HCT116 (cell line): ENCODE data around the gene BDH1. TPM values are rescaled to one million over a fixed set of nuclear protein-coding genes. Genes with fewer than 3 reads are reported as not detected.
"Not testable (repeated sequence)": the region's sequence is repeated elsewhere in the genome, so short reads cannot be mapped to it uniquely, and the experiment has no call there.

Experiments
- ATAC-seq: fragments of 200-7000 bp; cut with Tn5 transposase; 2 replicates; pipeline ENCODE4 v1.9.1; 2020; ENCODE audit warnings: mild to moderate bottlenecking, moderate library complexity
- BruUV-seq: library from RNA; stranded (reverse); fragments of 400-500 nt; replicated peaks from 2 replicates; lab custom pipeline; 2021; lab: Mats Ljungman, UMichigan
- CTCF ChIA-PET: fragments of 300-600 bp; sonication (Branson Sonifier 250); formaldehyde crosslinking; loops from one replicate; lab custom pipeline; 2021; ENCODE audit warnings: antibody characterized with exemption; lab: Charles Lee
- POLR2A ChIA-PET: fragments of 300-600, 350-600 bp; sonication (Branson Sonifier 250); formaldehyde crosslinking; loops from one replicate; lab custom pipeline; 2021; ENCODE audit warnings: antibody characterized with exemption; lab: Charles Lee
- RAD21 ChIA-PET, 2 experiments: fragments of 300-600 bp; sonication (Branson Sonifier 250); formaldehyde crosslinking; loops; one replicate each; lab custom pipeline; 2023; ENCODE audit warnings: low total read pairs in 2 of 2; ENCODE audit not compliant: uncharacterized antibody in 2 of 2, unreplicated experiment in 2 of 2, low non-redundant PET in 1 of 2; lab: Charles Lee
- DNase-seq: peaks from one replicate; pipeline ENCODE4 v3.0.0-alpha.2; 2010; ENCODE audit warnings: low read depth, low spot score
- H2AFZ ChIP-seq: fragments of 200-600 bp; shearing (Covaris generic), sonication (generic); 2 replicates; pipeline ENCODE4 v1.6.1; 2017; ENCODE audit warnings: low read depth, mixed run types, mixed read lengths, antibody characterized with exemption, low read length; ENCODE audit not compliant: poor library complexity, severe bottlenecking
- H3K27ac ChIP-seq: 2 replicates; pipeline ENCODE4 v1.5.1; 2012; ENCODE audit warnings: low read depth, low read length
- H3K27me3 ChIP-seq: fragments of 200-600 bp; sonication (generic); 2 replicates; pipeline ENCODE4 v1.6.1; 2016; ENCODE audit warnings: mixed run types, low read length, mixed read lengths; ENCODE audit not compliant: insufficient read depth
- H3K36me3 ChIP-seq, 2 experiments: fragments of 200-500 bp in 1 of 2; fragments of 200-600 bp in 1 of 2; sonication (Bioruptor generic) in 1 of 2; sonication (generic) in 1 of 2; 2 replicates each; pipeline versions ENCODE4 v1.5.1 to v1.6.1; 2014 to 2016; ENCODE audit warnings: low read length in 2 of 2, inconsistent platforms in 1 of 2, mixed read lengths in 1 of 2, mixed run types in 1 of 2; ENCODE audit not compliant: insufficient read depth in 2 of 2, control insufficient read depth in 1 of 2
- H3K4me1 ChIP-seq, 2 experiments: fragments of 200-600 bp in 1 of 2; sonication (generic) in 1 of 2; 2 replicates each; pipeline versions ENCODE4 v1.5.1 to v1.6.1; 2012 to 2017; ENCODE audit warnings: low read length in 2 of 2, inconsistent platforms in 1 of 2, mild to moderate bottlenecking in 1 of 2, mixed read lengths in 1 of 2, mixed run types in 1 of 2, moderate library complexity in 1 of 2; ENCODE audit not compliant: insufficient read depth in 2 of 2, control insufficient read depth in 1 of 2
- H3K4me2 ChIP-seq: fragments of 200-600 bp; sonication (generic); 2 replicates; pipeline ENCODE4 v1.6.1; 2017; ENCODE audit warnings: mixed run types, low read length, mixed read lengths
- H3K4me3 ChIP-seq, 2 experiments: fragments of 200-600 bp in 1 of 2; sonication (generic) in 1 of 2; replicated peaks in 1 of 2; 2 replicates each; pipeline ENCODE4 v1.5.1; 2011 to 2016; ENCODE audit warnings: low read length in 2 of 2, control low read depth in 1 of 2, low read depth in 1 of 2, mild to moderate bottlenecking in 1 of 2, mixed read lengths in 1 of 2, mixed run types in 1 of 2
- H3K79me2 ChIP-seq: fragments of 200-600 bp; sonication (generic); 2 replicates; pipeline ENCODE4 v1.6.1; 2017; ENCODE audit warnings: mild to moderate bottlenecking, mixed run types, low read length, moderate library complexity, mixed read lengths; ENCODE audit not compliant: insufficient read depth
- H3K9ac ChIP-seq: fragments of 200-600 bp; sonication (generic); 2 replicates; pipeline ENCODE4 v1.6.1; 2016; ENCODE audit warnings: low read length, mixed read lengths
- H3K9me2 ChIP-seq: fragments of 200-600 bp; sonication (generic), shearing (Covaris generic); 2 replicates; pipeline ENCODE4 v1.6.1; 2017; ENCODE audit warnings: mixed run types, mild to moderate bottlenecking, moderate library complexity; ENCODE audit not compliant: insufficient read depth
- H3K9me3 ChIP-seq, 2 experiments: fragments of 200-500 bp in 1 of 2; fragments of 200-600 bp in 1 of 2; sonication (Bioruptor generic) in 1 of 2; sonication (generic) in 1 of 2; 2 replicates each; pipeline ENCODE4 v1.6.1; 2014 to 2017; ENCODE audit warnings: low read length in 2 of 2, mixed read lengths in 2 of 2, inconsistent platforms in 1 of 2, low read depth in 1 of 2, mild to moderate bottlenecking in 1 of 2, mixed run types in 1 of 2, moderate library complexity in 1 of 2; ENCODE audit not compliant: control insufficient read depth in 1 of 2, insufficient read depth in 1 of 2
- H4K20me1 ChIP-seq: fragments of 200-600 bp; sonication (generic), shearing (Covaris generic); 2 replicates; pipeline ENCODE4 v1.6.1; 2017; ENCODE audit warnings: mixed run types, mild to moderate bottlenecking, moderate library complexity; ENCODE audit not compliant: insufficient read depth
- CBX3 ChIP-seq: IDR thresholded peaks from 2 replicates; pipeline ENCODE4 v1.6.1; 2012; ENCODE audit warnings: low read depth
- EGR1 ChIP-seq: IDR thresholded peaks from 2 replicates; pipeline ENCODE4 v1.6.1; 2012; ENCODE audit warnings: low read depth
- ELF1 ChIP-seq: IDR thresholded peaks from 2 replicates; pipeline ENCODE4 v1.6.1; 2012; ENCODE audit warnings: low read depth, borderline replicate concordance
- POLR2A ChIP-seq: IDR thresholded peaks from 2 replicates; pipeline ENCODE4 v1.7.0; 2011; ENCODE audit warnings: borderline replicate concordance; ENCODE audit not compliant: insufficient read depth, insufficient read length; ENCODE audit errors: extremely low read depth
- RAD21 ChIP-seq: IDR thresholded peaks from 2 replicates; pipeline ENCODE4 v1.6.1; 2012; ENCODE audit warnings: low read depth, mild to moderate bottlenecking
- ZBTB33 ChIP-seq: IDR thresholded peaks from 2 replicates; pipeline ENCODE4 v1.6.1; 2011; ENCODE audit warnings: mild to moderate bottlenecking, low read length, moderate library complexity; ENCODE audit not compliant: insufficient replicate concordance; ENCODE audit errors: extremely low read depth
- ZNF274 ChIP-seq: fragments of 200-500 bp; sonication (Bioruptor generic); IDR thresholded peaks from 2 replicates; pipeline ENCODE4 v1.6.1; 2014; ENCODE audit warnings: mild to moderate bottlenecking, low read depth, low read length, inconsistent platforms
- intact Hi-C: fragments of 100-400 bp; cut with micrococcal nuclease; formaldehyde crosslinking; loops from 2 replicates; pipeline ENCODE4 v1.10.0; 2022
- total RNA-seq: library from RNA; stranded (reverse); gene quantifications from one replicate; pipeline ENCODE4 v1.2.1, GENCODE V29; 2021; ENCODE audit not compliant: unreplicated experiment

The BDH1 gene
- total RNA-seq, 1 experiment from 2014 or later: 26.6 TPM

DNA sequence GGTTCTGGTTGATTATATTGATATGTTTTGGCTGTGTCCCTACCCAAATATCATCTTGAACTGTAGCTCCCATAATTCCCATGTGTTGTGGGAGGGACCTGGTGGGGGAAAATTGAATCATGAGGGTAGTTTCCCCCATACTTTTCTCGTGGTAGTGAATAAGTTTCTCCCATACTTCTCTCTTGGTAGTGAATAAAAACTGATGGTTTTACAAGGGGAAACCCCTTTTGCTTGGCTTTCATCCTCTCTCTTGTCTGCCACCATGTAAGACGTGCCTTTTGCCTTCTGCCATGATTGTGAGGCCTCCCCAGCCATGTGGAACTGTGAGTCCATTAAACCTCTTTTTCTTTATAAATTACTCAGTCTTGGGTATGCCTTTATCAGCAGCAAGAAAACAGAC is 13.7 kb upstream of the BDH1 start:
- H3K4me1 ChIP-seq, DNase-seq, RAD21 ChIA-PET, H2AFZ ChIP-seq, H4K20me1 ChIP-seq, H3K27me3 ChIP-seq, H3K36me3 ChIP-seq, intact Hi-C loops, H3K4me3 ChIP-seq, BruUV-seq, H3K9me3 ChIP-seq, POLR2A ChIA-PET, H3K27ac ChIP-seq, H3K79me2 ChIP-seq, H3K9me2 ChIP-seq, CTCF ChIA-PET, ATAC-seq, H3K4me2 ChIP-seq, H3K9ac ChIP-seq: not testable (repeated sequence)

GRCh38 chr3:197567904-197568681 is 12.3 kb upstream of the BDH1 start:
- no peak overlapping the region for H3K27ac ChIP-seq
- no peaks in the 10 kb centered on the region for H3K9me2 ChIP-seq
- no peak for ATAC-seq
- ChIA-PET POLR2A (no interaction called here), CTCF (interaction anchor here (1.8 kb wide), 1 partner anchor 31 kb away, joined by 4 read pairs; no protein-coding TSS in a partner anchor), RAD21 (no interaction called here)
- no peak overlapping the region for H2AFZ ChIP-seq
- peaks cover 2 to 3% of the 10 kb centered on the region in 2 experiments; a peak in 1 of 4 replicates for H3K9me3 ChIP-seq
- no peak overlapping the region for H3K9ac ChIP-seq
- no peaks in the 10 kb centered on the region for H3K27me3 ChIP-seq
- intact Hi-C loops: no loop called here
- no peaks in the 10 kb centered on the region for H4K20me1 ChIP-seq
- no peak overlapping the region for H3K4me3 ChIP-seq
- BruUV-seq: no TSS peak
- H3K79me2 ChIP-seq: no peaks in the 10 kb centered on the region
- H3K36me3 ChIP-seq: no peaks in the 10 kb centered on the region
- H3K4me1 ChIP-seq: no peaks in the 10 kb centered on the region
- H3K4me2 ChIP-seq: no peak overlapping the region
- no peak for DNase-seq
- TF ChIP-seq EGR1 (no peak), CBX3 (no peak), ELF1 (no peak), RAD21 (no peak), ZNF274 (no peak), ZBTB33 (no peak), POLR2A (no peak)

GRCh38 chr3:197566155-197566554 is 10.4 kb upstream of the BDH1 start:
- POLR2A ChIA-PET, H3K36me3 ChIP-seq, H3K4me3 ChIP-seq, ATAC-seq, H3K27ac ChIP-seq, BruUV-seq, H3K9me2 ChIP-seq, RAD21 ChIA-PET, H4K20me1 ChIP-seq, H2AFZ ChIP-seq, CTCF ChIA-PET, H3K4me1 ChIP-seq, H3K27me3 ChIP-seq, intact Hi-C loops, H3K9me3 ChIP-seq, H3K9ac ChIP-seq, H3K79me2 ChIP-seq, H3K4me2 ChIP-seq, DNase-seq: not testable (repeated sequence)
